Erythroblast (primary cell): ENCODE measurements around the gene BCL10.

Experiments used
- GATA1 ChIP-seq: IDR thresholded peaks from 2 replicates; pipeline ENCODE4 v1.6.1; 2011; ENCODE audit warnings: low read depth, mild to moderate bottlenecking, control low read depth, low read length, moderate library complexity
- POLR2A ChIP-seq: IDR thresholded peaks from 2 replicates; pipeline ENCODE4 v1.6.1; 2011; ENCODE audit warnings: mild to moderate bottlenecking, low read length

DNA sequence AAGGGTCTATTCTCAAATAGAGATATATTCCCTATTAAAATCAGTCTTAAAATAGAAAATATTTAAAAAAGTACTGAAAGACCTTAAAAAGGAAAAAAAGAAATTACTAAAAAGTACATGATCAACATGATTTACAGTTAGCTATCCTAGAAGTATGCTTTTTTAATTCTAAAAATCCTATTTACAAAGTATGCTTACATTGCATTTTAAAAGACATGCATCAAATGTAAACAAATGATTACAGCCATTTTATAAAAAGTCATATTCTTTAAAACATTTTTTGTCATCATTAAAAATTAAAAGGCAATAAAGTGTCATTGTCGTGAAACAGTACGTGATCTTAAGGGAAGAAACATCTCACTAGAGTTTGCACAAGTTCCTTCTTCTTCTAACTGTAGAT lies 9.1 kb downstream of the BCL10 start:
- TF ChIP-seq POLR2A, result no peak
- TF ChIP-seq GATA1, result no peak
